ENCODE measurements around the gene PWWP2A. TPM values are rescaled to one million over a fixed set of nuclear protein-coding genes. Genes with fewer than 3 reads are reported as not detected.

Gene PWWP2A
- total and polyA plus RNA-seq, 2 experiments from 2014 or later, result 51.5 to 81.6 TPM

- Histone ChIP-seq H3K4me3 (no peak overlapping the region), H3K27me3 (ENCODE audit: insufficient read depth) (no peaks in the 10 kb centered on the region), H3K79me2 (replicated peaks; ENCODE audit: insufficient read depth) (no peaks in the 10 kb centered on the region), H3K4me2 (no peak overlapping the region), H3K36me3 (ENCODE audit: insufficient read depth) (peaks cover 10% of the 10 kb centered on the region), H3K9me2 (ENCODE audit: insufficient read depth) (no peaks in the 10 kb centered on the region), H3K4me1 (ENCODE audit: insufficient read depth) (peaks cover 9% of the 10 kb centered on the region), H3F3A (replicated peaks; ENCODE audit: low read depth) (no peaks in the 10 kb centered on the region; the same call in 1 of the 2 replicates), H4K20me1 (replicated peaks; ENCODE audit: insufficient read depth) (no peaks in the 10 kb centered on the region; the same call in none of the 2 replicates), H3K27ac (ENCODE audit: low read depth) (peak overlapping the region; percentile 63; the same call in 1 of the 2 replicates), H2AFZ (no peak overlapping the region)
- H3K9me3 Mint-ChIP-seq, result no peaks in the 10 kb centered on the region
- ATAC-seq (peak; percentile 27), DNase-seq (ENCODE audit: low spot score) (no peak)
- peaks cover 2% of the 10 kb centered on the region for H3K27me3 Mint-ChIP-seq (ENCODE audit: insufficient read depth, low read depth, poor library complexity)
- TF ChIP-seq ZNF114 (CRISPR knock-in tag; IDR thresholded peaks at IDR 0.05), result no peak
- no peak for TF ChIP-seq EZH2 (IDR thresholded peaks at IDR 0.05; ENCODE audit: low read depth, unreplicated experiment)
- no peak for TF ChIP-seq POLR2AphosphoS5 (IDR thresholded peaks at IDR 0.05; ENCODE audit: low read depth)
- no peak for TF ChIP-seq NANOG (IDR thresholded peaks at IDR 0.05; ENCODE audit: borderline replicate concordance)
- no peak for TF ChIP-seq EZH2phosphoT487 (IDR thresholded peaks at IDR 0.05; ENCODE audit: unreplicated experiment)
- TF ChIP-seq STAT1 (IDR thresholded peaks at IDR 0.05; ENCODE audit: unreplicated experiment), result no peak
- no peak for TF ChIP-seq CREB1 (CRISPR knock-in tag; IDR thresholded peaks at IDR 0.05; ENCODE audit: low read depth)
- no peak for TF ChIP-seq ETS1 (IDR thresholded peaks at IDR 0.05)
- no peak for TF ChIP-seq JUNB (IDR thresholded peaks at IDR 0.05; ENCODE audit: unreplicated experiment)
- TF ChIP-seq ZNF331 (CRISPR knock-in tag; IDR thresholded peaks at IDR 0.05; ENCODE audit: low read depth), result no peak
- TF ChIP-seq, protein P1, sequence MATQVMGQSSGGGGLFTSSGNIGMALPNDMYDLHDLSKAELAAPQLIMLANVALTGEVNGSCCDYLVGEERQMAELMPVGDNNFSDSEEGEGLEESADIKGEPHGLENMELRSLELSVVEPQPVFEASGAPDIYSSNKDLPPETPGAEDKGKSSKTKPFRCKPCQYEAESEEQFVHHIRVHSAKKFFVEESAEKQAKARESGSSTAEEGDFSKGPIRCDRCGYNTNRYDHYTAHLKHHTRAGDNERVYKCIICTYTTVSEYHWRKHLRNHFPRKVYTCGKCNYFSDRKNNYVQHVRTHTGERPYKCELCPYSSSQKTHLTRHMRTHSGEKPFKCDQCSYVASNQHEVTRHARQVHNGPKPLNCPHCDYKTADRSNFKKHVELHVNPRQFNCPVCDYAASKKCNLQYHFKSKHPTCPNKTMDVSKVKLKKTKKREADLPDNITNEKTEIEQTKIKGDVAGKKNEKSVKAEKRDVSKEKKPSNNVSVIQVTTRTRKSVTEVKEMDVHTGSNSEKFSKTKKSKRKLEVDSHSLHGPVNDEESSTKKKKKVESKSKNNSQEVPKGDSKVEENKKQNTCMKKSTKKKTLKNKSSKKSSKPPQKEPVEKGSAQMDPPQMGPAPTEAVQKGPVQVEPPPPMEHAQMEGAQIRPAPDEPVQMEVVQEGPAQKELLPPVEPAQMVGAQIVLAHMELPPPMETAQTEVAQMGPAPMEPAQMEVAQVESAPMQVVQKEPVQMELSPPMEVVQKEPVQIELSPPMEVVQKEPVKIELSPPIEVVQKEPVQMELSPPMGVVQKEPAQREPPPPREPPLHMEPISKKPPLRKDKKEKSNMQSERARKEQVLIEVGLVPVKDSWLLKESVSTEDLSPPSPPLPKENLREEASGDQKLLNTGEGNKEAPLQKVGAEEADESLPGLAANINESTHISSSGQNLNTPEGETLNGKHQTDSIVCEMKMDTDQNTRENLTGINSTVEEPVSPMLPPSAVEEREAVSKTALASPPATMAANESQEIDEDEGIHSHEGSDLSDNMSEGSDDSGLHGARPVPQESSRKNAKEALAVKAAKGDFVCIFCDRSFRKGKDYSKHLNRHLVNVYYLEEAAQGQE (IDR thresholded peaks at IDR 0.05; ENCODE audit: unreplicated experiment), result no peak
- TF ChIP-seq, protein P2, sequence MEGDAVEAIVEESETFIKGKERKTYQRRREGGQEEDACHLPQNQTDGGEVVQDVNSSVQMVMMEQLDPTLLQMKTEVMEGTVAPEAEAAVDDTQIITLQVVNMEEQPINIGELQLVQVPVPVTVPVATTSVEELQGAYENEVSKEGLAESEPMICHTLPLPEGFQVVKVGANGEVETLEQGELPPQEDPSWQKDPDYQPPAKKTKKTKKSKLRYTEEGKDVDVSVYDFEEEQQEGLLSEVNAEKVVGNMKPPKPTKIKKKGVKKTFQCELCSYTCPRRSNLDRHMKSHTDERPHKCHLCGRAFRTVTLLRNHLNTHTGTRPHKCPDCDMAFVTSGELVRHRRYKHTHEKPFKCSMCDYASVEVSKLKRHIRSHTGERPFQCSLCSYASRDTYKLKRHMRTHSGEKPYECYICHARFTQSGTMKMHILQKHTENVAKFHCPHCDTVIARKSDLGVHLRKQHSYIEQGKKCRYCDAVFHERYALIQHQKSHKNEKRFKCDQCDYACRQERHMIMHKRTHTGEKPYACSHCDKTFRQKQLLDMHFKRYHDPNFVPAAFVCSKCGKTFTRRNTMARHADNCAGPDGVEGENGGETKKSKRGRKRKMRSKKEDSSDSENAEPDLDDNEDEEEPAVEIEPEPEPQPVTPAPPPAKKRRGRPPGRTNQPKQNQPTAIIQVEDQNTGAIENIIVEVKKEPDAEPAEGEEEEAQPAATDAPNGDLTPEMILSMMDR (conservative IDR thresholded peaks at IDR 0.05; ENCODE audit: low read depth in 2 of 2), result no peak
- H3K4me1 Mint-ChIP-seq, result peaks cover 22% of the 10 kb centered on the region
- H3K36me3 Mint-ChIP-seq (ENCODE audit: low read depth), result peaks cover 10% of the 10 kb centered on the region; the same call in 2 of the 3 replicates
- no peak overlapping the region for H3K4me3 Mint-ChIP-seq
- no peak overlapping the region for H3K27ac Mint-ChIP-seq
Observed at GRCh38 chr5:160064417-160064810, 54.8 kb downstream of the PWWP2A start.
